Measurements from ENCODE around the gene TMEM42.

The TMEM42 gene

DNA sequence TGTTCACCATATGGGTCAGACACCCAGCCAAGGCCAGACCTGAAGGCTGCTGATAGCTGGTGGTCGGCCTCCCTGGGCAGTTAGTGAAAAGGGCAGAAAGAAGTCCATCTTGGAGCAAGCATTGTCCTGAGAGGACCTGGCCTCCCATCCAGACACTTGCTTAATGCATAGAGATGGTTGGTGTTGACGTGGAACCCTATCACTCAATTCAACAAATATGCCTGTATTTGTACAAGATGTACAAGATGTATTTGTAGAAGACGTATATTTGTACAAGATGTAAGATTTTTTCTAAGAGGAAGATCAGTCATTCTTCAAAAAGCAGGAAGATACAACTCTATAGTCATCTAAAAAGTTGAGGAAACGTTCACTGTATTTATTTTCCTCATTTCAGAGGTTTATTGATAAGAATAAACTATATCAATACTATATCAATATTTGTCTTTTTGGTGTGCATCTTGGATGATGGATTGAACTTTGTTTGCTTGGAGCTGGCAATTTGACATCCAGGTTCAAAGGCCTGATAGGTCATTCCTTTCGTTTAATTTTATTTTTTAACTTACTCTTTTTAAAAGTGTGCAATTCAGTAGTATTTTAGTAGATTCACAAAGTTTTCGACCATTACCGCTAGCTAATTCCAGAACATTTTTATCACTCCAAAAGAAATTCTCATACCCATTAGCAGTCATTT is 5.9 kb downstream of the TMEM42 start:
- no peak for DNase-seq
- in situ Hi-C loops (cut with MboI; ENCODE audit: low pct_unique_long_range_greater_than_20kb, low sequenced_read_pairs), result no loop called here

DNA sequence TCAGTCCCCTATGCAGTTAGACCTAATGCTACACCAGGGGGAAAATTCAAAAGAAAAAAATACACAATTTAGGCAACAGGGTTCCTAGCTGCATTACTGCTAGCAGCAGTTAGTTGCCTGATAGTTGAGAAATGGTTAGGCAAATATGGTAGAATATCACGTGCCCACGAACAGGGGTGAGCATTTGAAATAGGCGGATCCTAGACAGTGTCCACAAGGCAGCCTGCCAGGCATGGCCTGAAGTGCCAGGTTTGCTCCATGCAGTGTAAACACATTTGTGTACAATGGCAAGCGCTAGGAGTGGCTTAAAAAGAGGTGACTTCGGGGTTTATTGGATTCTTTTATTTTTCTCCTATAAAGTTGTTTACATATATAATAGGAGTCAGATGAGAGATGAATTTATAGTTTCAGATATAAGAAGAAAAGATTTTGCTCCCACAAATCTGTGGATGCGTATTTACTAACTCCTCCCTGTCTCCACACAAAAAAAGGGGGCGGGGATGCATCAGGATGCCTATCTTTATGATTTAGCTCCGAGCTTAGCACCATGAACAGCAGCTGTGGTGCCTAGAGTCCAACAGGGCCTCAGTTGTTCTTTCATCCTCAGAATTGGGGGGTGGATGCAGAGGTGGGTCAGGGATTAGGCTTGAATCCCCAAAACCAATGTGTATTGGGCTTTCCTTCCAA is 8.8 kb downstream of the TMEM42 start:
- no peak for DNase-seq
- in situ Hi-C loops (cut with MboI; ENCODE audit: low pct_unique_long_range_greater_than_20kb, low sequenced_read_pairs), result no loop called here

DNA sequence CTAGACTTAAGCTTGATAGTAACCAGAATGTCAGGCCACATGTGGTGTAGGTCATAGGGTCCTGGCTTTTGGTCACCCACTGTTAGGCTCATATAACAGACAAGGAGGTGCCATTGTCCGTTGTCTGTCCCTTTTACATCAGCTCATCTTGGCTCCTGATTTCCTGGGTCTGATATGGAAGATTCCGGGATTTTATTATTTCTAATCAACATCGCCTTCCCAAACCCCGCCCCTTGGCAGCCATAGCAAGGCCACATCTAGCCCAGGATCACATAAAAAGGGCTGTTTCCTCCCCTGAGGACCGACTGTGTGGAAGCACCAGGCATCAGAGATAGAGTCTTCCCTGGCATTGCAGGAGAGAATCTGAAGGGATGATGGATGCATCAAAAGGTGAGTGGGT is 12.6 kb downstream of the TMEM42 start, which contains the start of gene TGM4:
Gene TGM4 (plus strand): TSS at position 301 of the 400 bp plus-strand sequence. CDS start 71 bp downstream, at position 372.
- in situ Hi-C loops (cut with MboI; ENCODE audit: low pct_unique_long_range_greater_than_20kb, low sequenced_read_pairs), result no loop called here
- DNase-seq, result no peak

GRCh38 chr3:44875596-44875995 is 13.9 kb downstream of the TMEM42 start:
- in situ Hi-C loops (cut with MboI; ENCODE audit: low pct_unique_long_range_greater_than_20kb, low sequenced_read_pairs), result no loop called here

DNA sequence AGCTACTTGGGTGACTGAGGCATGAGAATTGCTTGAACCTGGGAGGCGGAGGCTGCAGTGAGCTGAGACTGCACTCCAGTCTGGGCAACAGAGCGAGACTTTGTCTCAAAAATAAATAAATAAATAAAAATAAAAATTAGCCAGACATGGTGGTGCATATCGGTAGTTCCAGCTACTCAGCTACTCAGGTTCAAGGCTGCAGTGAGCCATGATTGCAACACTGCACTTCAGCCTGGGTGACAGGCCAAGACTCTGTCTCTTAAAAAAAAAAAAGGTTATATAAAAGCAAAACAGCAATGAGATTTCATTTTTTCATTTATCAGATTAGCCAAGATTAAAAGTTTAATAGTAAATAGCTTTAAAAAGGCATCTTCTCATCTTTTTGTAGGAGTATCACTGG is 15.6 kb downstream of the TMEM42 start:
- in situ Hi-C loops (cut with MboI; ENCODE audit: low pct_unique_long_range_greater_than_20kb, low sequenced_read_pairs), result no loop called here
- no peak for DNase-seq

More at GRCh38 chr3:44875596-44875995, 13.9 kb downstream of the TMEM42 start:
- no peak for DNase-seq

GRCh38 chr3:44880284-44880683 is 18.6 kb downstream of the TMEM42 start:
- in situ Hi-C loops (cut with MboI; ENCODE audit: low pct_unique_long_range_greater_than_20kb, low sequenced_read_pairs), result no loop called here
- no peak for DNase-seq

- DNase-seq, result no peak
- in situ Hi-C loops (cut with MboI; ENCODE audit: low pct_unique_long_range_greater_than_20kb, low sequenced_read_pairs), result no loop called here
Observed at GRCh38 chr3:44883213-44883955, 21.7 kb downstream of the TMEM42 start.

- in situ Hi-C loops (cut with MboI; ENCODE audit: low pct_unique_long_range_greater_than_20kb, low sequenced_read_pairs), result no loop called here
Observed at GRCh38 chr3:44883999-44884431, 22.3 kb downstream of the TMEM42 start.

GRCh38 chr3:44885618-44886017 is 23.9 kb downstream of the TMEM42 start:
- no peak for DNase-seq
- in situ Hi-C loops (cut with MboI; ENCODE audit: low pct_unique_long_range_greater_than_20kb, low sequenced_read_pairs), result no loop called here

More at GRCh38 chr3:44883999-44884431, 22.3 kb downstream of the TMEM42 start:
- peak; percentile 8 for DNase-seq

DNA sequence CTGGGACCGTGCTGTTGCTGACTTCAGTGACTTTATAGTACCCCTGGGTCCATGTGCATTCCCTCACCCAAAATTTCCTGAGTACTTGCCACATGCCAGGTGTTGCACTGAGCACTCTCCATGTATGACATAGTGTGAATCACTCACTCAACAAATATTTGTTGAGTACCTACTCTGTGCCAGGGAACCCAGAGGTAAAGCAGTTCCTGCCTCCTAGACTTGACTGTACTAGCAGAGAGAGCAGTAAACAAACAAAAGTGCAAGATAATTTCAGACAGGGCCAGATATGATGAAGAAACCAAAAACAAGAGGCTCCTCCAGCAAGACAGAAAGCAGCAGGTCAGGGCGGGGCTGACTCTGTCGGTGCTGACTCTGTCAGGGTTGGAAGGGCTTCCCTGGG is 24.8 kb downstream of the TMEM42 start:
- in situ Hi-C loops (cut with MboI; ENCODE audit: low pct_unique_long_range_greater_than_20kb, low sequenced_read_pairs), result no loop called here
- DNase-seq, result no peak

DNA sequence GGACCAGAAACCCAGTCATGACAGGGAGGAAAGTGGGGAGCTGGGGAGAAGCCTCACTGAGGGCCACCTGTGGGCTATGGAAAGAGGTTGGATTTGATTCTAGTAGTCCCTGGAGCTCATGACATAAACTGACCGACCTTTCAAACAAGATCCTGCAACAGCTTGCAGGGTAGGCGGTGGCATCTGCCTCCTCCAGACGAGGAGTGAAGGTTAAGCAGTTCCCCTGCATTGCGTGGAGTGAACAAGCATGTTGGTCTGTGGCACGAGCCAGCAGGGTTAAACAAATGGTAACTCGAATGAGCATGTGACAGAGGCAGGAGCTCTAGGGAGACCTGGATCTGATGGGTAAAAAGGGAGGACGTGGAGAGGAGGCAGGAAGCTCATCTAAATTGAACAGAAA is 25.4 kb downstream of the TMEM42 start:
- in situ Hi-C loops (cut with MboI; ENCODE audit: low pct_unique_long_range_greater_than_20kb, low sequenced_read_pairs), result no loop called here
- DNase-seq, result no peak

- in situ Hi-C loops (cut with MboI; ENCODE audit: low pct_unique_long_range_greater_than_20kb, low sequenced_read_pairs), result no loop called here
- no peak for DNase-seq
Observed at GRCh38 chr3:44890258-44890657, 28.5 kb downstream of the TMEM42 start.

GRCh38 chr3:44890852-44891251 is 29.1 kb downstream of the TMEM42 start:
- in situ Hi-C loops (cut with MboI; ENCODE audit: low pct_unique_long_range_greater_than_20kb, low sequenced_read_pairs), result no loop called here
- peak; percentile 57 for DNase-seq

DNA sequence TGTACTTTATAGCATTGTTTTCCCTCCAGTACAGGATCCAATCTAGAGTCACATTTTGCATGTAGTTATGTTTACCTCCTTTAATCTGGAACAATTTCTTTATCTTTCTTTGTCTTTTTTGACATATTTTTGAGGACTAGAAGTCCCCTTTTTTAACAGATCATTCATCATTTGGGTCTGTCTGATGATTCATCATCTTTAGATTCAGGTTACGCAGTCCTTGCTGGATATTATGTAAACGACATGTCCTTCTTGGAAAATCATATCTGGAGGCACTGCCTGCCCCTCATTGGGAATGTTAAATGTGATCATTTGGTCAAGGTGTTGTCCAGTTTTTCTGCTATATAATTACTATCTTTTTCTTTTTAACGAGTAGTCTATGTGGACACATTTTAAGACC is 31.0 kb downstream of the TMEM42 start:
- in situ Hi-C loops (cut with MboI; ENCODE audit: low pct_unique_long_range_greater_than_20kb, low sequenced_read_pairs), result no loop called here
- DNase-seq, result no peak

GRCh38 chr3:44893097-44893496 is 31.4 kb downstream of the TMEM42 start:
- DNase-seq, result no peak
- in situ Hi-C loops (cut with MboI; ENCODE audit: low pct_unique_long_range_greater_than_20kb, low sequenced_read_pairs), result no loop called here

GRCh38 chr3:44894485-44894884 is 32.8 kb downstream of the TMEM42 start:
- DNase-seq, result no peak
- in situ Hi-C loops (cut with MboI; ENCODE audit: low pct_unique_long_range_greater_than_20kb, low sequenced_read_pairs), result no loop called here

GRCh38 chr3:44896440-44896839 is 34.7 kb downstream of the TMEM42 start:
- DNase-seq, result no peak

GRCh38 chr3:44899683-44900367 is 38.1 kb downstream of the TMEM42 start:
- in situ Hi-C loops (cut with MboI; ENCODE audit: low pct_unique_long_range_greater_than_20kb, low sequenced_read_pairs), result no loop called here
- DNase-seq, result no peak

More at GRCh38 chr3:44896440-44896839, 34.7 kb downstream of the TMEM42 start:
- in situ Hi-C loops (cut with MboI; ENCODE audit: low pct_unique_long_range_greater_than_20kb, low sequenced_read_pairs), result no loop called here

GRCh38 chr3:44902628-44903027 is 40.9 kb downstream of the TMEM42 start:
- in situ Hi-C loops (cut with MboI; ENCODE audit: low pct_unique_long_range_greater_than_20kb, low sequenced_read_pairs), result no loop called here

More at GRCh38 chr3:44902628-44903027, 40.9 kb downstream of the TMEM42 start:
- DNase-seq, result no peak

Data from KBM-7 (cell line).